GM18861 (cell line): ENCODE measurements around the gene PILRA.
"Not testable (repeated sequence)": the region's sequence is repeated elsewhere in the genome, so short reads cannot be mapped to it uniquely, and the experiment has no call there.

ENCODE experiments used
- ATAC-seq: cut with Tn5 transposase; IDR thresholded peaks from one replicate; pipeline ENCODE4 v1.9.1; 2021; ENCODE audit not compliant: unreplicated experiment

Gene PILRA

DNA sequence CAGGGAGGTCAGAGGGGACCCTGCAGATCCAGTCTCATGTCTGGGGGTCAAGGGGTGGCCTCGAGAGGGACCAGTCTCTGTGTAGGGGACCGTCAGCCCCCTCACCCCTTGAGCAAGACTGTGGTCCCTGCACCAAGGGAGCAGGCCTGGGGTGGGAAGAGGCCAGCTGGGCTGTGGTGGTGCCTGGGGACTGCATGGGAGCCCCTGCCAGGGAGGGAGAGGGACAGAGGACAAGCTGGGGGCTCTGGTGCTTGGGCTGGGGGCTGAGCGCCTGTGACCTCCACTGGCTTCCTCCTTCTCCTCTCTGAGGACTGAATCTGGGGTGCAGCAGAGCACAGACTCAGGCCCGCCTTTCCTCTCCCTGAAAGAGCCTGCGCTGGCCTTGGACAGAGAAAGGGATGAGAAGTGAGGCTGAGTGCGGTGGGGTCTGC is 16.1 kb upstream of the PILRA start:
- ATAC-seq = no peak

- peak; percentile 62 for ATAC-seq
These were observed 15.0 kb upstream of the PILRA start, which contains the start of gene PILRB for GRCh38 chr7:100358027-100358856. TSS of gene PILRB (plus strand) at chr7:100358117. CDS start at chr7:100358303, 186 bp downstream.

- no peak for ATAC-seq
These were observed 14.5 kb upstream of the PILRA start for GRCh38 chr7:100358857-100359212.

- no peak for ATAC-seq
These were observed 13.0 kb upstream of the PILRA start for GRCh38 chr7:100360135-100360854.

DNA sequence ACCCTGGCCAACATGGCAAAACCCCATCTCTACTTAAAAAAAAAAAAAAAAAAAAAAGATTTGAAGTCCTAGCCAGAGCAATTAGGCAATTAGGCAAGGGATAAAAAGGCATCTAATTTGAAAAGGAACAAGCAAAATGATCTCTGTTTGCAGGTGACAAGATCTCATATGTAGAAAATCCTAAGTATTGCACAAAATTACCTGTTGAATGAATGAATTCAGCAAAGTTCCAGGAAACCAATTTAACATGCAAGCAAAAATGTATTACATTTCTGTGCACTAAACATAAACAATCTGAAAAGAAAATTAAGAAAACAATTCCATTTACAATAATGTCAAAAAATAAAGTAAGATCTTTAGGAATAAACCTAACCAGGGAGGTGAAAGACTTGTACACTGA is 10.2 kb upstream of the PILRA start:
- no peak for ATAC-seq

GRCh38 chr7:100363797-100364196 is 9.5 kb upstream of the PILRA start:
- not testable (repeated sequence) for ATAC-seq

DNA sequence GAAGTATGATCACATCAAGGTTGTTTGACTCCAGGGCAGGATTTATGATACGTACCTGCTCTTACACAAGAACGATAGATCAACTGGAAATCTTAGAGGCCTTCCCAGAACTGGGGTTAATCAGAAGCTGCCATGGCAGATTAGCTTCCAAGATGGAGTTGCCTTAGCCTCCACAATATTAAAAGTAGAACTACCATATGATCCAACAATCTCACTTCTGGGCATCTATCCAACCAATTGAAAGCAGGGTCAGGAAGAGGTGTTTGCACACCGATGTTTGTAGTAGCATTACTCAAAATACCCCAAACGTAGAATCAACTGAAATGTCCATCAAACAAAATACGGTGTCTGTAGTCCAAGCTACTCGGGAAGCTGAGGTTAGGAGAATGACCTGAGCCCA is 8.8 kb upstream of the PILRA start:
- no peak for ATAC-seq

- not testable (repeated sequence) for ATAC-seq
These were observed 7.3 kb upstream of the PILRA start for GRCh38 chr7:100365998-100366367.

- no peak for ATAC-seq
These were observed 6.7 kb upstream of the PILRA start for GRCh38 chr7:100366411-100367250.

DNA sequence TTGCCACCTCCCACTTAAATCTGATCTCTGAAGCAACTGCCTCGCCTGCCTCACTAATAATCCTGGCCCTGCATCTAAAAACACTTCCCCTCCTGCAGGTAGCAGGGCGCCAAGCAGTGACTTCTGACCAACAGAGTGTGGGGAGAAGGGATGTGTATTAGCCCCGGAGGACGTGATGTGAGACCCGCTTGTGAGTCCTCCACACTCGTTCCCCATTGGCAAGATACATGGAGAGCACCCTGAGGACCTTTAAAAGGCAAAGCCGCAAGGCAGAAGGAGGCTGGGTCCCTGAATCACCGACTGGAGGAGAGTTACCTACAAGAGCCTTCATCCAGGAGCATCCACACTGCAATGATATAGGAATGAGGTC is 6.1 kb upstream of the PILRA start:
- no peak for ATAC-seq

- ATAC-seq = no peak
These were observed 5.3 kb upstream of the PILRA start for GRCh38 chr7:100367676-100368613.

- peak; percentile 56 for ATAC-seq
These were observed 4.2 kb upstream of the PILRA start for GRCh38 chr7:100369105-100369504.

- ATAC-seq = no peak
These were observed 3.0 kb upstream of the PILRA start for GRCh38 chr7:100370303-100370702.

- no peak for ATAC-seq
These were observed 2.5 kb upstream of the PILRA start for GRCh38 chr7:100370746-100371145.

DNA sequence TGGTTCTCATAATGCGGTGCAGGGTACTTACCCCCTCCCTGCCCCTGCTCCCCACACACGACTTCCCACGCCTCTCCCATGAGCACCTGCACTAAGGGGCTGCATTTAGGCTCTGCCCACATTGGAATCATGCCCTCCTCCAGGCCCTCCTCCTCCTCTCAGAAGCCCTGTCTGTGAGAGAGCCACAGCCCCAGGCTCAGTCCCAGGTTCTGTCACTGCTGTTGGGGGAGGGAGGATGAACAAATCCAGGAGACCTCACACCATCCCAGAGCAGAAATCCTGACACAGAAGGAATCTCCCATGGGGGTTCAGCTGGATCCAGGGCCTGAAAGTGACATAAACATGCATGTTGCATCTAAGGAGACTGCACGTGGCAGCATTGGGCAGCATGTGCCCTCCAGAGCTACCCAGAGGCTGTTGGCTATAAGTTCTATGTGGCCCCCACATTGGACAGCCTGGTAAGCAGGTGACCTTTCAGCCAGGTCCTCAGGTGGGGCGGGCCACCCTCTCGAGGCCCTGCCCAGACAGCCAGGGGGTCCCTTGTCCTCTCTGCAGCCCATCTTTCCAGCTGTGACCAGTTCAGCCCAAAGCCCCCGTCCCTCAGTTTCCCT is 1.6 kb upstream of the PILRA start:
- no peak for ATAC-seq

DNA sequence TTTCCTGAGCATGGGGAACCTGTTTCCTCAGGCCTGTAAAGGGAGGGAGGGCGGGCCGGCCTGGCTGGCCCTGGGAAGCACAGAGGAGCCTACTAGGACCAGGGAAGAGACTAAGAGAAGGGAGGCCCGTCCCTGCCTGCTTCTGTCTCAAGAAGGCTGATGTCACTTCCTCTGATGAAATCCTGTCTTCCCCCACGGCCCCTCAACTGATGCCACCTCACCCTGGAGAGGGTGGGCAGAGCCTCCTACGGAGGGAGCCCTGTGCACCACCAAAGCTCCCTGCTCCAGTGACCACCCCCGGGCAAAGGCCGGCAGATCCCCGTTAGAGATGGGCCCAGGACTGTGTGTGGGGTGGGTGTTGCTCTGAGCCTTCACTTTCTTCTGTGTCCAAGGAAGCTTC is 1.0 kb upstream of the PILRA start:
- ATAC-seq = no peak

DNA sequence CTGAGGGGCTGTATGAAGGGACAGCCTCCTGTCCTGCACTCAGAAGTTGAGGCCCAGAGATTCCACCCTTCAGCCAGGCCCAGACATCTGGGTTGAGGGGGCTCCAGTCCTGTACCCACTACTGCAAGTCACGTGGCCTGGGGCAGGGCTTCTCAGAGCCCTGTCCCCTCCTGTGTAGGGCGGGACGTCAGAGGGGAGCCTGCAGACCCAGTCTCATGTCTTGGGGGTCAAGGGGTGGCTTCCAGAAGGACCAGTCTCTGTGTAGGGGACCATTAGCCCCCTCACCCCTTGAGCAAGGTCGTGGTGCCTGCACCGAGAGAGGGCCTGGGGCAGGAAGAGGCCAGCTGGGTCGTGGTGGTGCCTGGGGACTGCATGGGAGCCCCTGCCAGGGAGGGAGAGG is 593 bp upstream of the PILRA start:
- ATAC-seq = no peak

DNA sequence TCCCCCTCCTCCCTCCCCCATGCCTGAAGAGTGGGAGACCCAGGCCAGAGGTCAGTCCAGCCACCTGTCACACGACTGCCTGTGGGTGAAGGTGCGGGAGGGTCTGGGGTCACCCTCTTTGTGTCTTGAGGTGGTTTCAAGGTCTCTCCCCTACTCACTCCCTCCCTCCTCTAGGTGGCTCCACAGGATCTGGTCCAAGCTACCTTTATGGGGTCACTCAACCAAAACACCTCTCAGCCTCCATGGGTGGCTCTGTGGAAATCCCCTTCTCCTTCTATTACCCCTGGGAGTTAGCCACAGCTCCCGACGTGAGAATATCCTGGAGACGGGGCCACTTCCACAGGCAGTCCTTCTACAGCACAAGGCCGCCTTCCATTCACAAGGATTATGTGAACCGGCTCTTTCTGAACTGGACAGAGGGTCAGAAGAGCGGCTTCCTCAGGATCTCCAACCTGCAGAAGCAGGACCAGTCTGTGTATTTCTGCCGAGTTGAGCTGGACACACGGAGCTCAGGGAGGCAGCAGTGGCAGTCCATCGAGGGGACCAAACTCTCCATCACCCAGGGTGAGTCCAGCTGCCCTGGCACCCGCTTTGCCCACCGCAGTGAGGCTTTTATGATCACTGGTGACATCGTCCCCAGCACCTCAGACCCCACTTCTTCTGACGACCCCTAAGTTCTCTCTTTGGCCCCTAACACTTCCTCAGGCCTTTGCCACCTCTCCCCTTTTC is 747 bp downstream of the PILRA start:
- not testable (repeated sequence) for ATAC-seq

GRCh38 chr7:100374601-100375000 is 1.3 kb downstream of the PILRA start:
- ATAC-seq = no peak
